T-helper 1 cell treated with Interleukin-12 subunit alpha and Interleukin-12 subunit beta and Interleukin-4 antibody, amounts not matched to agents 30 ng/mL and 1 ng/mL, for 36 hours (primary cell): ENCODE data around the gene PRR23E. TPM values are rescaled to one million over a fixed set of nuclear protein-coding genes. Genes with fewer than 3 reads are reported as not detected.

ENCODE experiments used
- intact Hi-C: fragments of 100-400 bp; cut with micrococcal nuclease; formaldehyde crosslinking; loops from one replicate; pipeline ENCODE4 v1.15.1; 2024
- total RNA-seq: library from RNA; stranded (reverse); gene quantifications from 2 replicates; pipeline ENCODE4 v1.2.3, GENCODE V29; 2022

PRR23E gene
- total RNA-seq, 1 donor from 2014 or later, result not detected

GRCh38 chr3:127207727-127208482 lies 15.0 kb downstream of the PRR23E start:
- intact Hi-C loops, result no loop called here

GRCh38 chr3:127208483-127209100 lies 15.7 kb downstream of the PRR23E start:
- intact Hi-C loops, result no loop called here

GRCh38 chr3:127209155-127209839 lies 16.4 kb downstream of the PRR23E start:
- intact Hi-C loops, result no loop called here

- intact Hi-C loops, result no loop called here
These were observed 17.1 kb downstream of the PRR23E start for GRCh38 chr3:127209840-127210653.

GRCh38 chr3:127210654-127210943 lies 17.7 kb downstream of the PRR23E start:
- intact Hi-C loops, result no loop called here

- intact Hi-C loops, result no loop called here
These were observed 18.5 kb downstream of the PRR23E start for GRCh38 chr3:127211118-127212060.

- intact Hi-C loops, result no loop called here
These were observed 19.3 kb downstream of the PRR23E start for GRCh38 chr3:127212231-127212630.

- intact Hi-C loops, result no loop called here
These were observed 19.8 kb downstream of the PRR23E start for GRCh38 chr3:127212711-127213110.

- intact Hi-C loops, result no loop called here
These were observed 20.5 kb downstream of the PRR23E start for GRCh38 chr3:127213381-127213918.

- intact Hi-C loops, result no loop called here
These were observed 22.0 kb downstream of the PRR23E start for GRCh38 chr3:127214975-127215374.

GRCh38 chr3:127215714-127216414 lies 22.9 kb downstream of the PRR23E start:
- intact Hi-C loops, result no loop called here

- intact Hi-C loops, result no loop called here
These were observed 23.7 kb downstream of the PRR23E start for GRCh38 chr3:127216415-127217261.

GRCh38 chr3:127217596-127218453 lies 24.9 kb downstream of the PRR23E start:
- intact Hi-C loops, result no loop called here

- intact Hi-C loops, result no loop called here
These were observed 25.6 kb downstream of the PRR23E start for GRCh38 chr3:127218454-127218922.

- intact Hi-C loops, result no loop called here
These were observed 27.6 kb downstream of the PRR23E start for GRCh38 chr3:127220497-127220896.

- intact Hi-C loops, result no loop called here
These were observed 28.1 kb downstream of the PRR23E start for GRCh38 chr3:127221037-127221436.

- intact Hi-C loops, result no loop called here
These were observed 28.6 kb downstream of the PRR23E start for GRCh38 chr3:127221446-127222035.
